Calu3 (cell line): Measurements from ENCODE around the gene MTPN. TPM values are rescaled to one million over a fixed set of nuclear protein-coding genes. Genes with fewer than 3 reads are reported as not detected.

Experiments used
- BruUV-seq: library from RNA; stranded (reverse); fragments of 400-500 nt; replicated peaks from 2 replicates; lab custom pipeline; 2021; lab: Mats Ljungman, UMichigan
- CTCF ChIA-PET: fragments of 300-600 bp; sonication (Branson Sonifier 250); formaldehyde crosslinking; loops from one replicate; lab custom pipeline; 2022; ENCODE audit warnings: antibody characterized with exemption; lab: Charles Lee
- DNase-seq: peaks from one replicate; pipeline ENCODE4 v3.0.0; 2022
- H3K27ac Mint-ChIP-seq: one replicate; pipeline ENCODE4 v1.8.0; 2022; ENCODE audit warnings: mixed read lengths; ENCODE audit not compliant: unreplicated experiment
- H3K27me3 Mint-ChIP-seq: one replicate; pipeline ENCODE4 v1.8.0; 2022; ENCODE audit warnings: mixed read lengths; ENCODE audit not compliant: unreplicated experiment
- H3K36me3 Mint-ChIP-seq: one replicate; pipeline ENCODE4 v1.8.0; 2022; ENCODE audit warnings: mild to moderate bottlenecking, moderate library complexity, mixed read lengths; ENCODE audit not compliant: insufficient read depth, unreplicated experiment
- H3K4me1 Mint-ChIP-seq: one replicate; pipeline ENCODE4 v1.8.0; 2022; ENCODE audit warnings: mild to moderate bottlenecking, low read depth, mixed read lengths; ENCODE audit not compliant: unreplicated experiment
- H3K4me3 Mint-ChIP-seq: one replicate; pipeline ENCODE4 v1.8.0; 2022; ENCODE audit warnings: mild to moderate bottlenecking, low read depth, moderate library complexity, mixed read lengths; ENCODE audit not compliant: unreplicated experiment
- H3K9me3 Mint-ChIP-seq: one replicate; pipeline ENCODE4 v1.8.0; 2022; ENCODE audit warnings: low read depth, mixed read lengths; ENCODE audit not compliant: unreplicated experiment
- CTCF ChIP-seq: fragments of 200-600 bp; IDR thresholded peaks from one replicate; pipeline ENCODE4 v1.8.0; 2022; ENCODE audit warnings: antibody characterized with exemption; ENCODE audit not compliant: unreplicated experiment
- intact Hi-C: fragments of 100-400 bp; cut with micrococcal nuclease; formaldehyde crosslinking; loops from one replicate; pipeline ENCODE4 v1.10.0; 2022; ENCODE audit not compliant: unreplicated experiment
- total RNA-seq: library from RNA; stranded (reverse); gene quantifications from 2 replicates; pipeline ENCODE4 v1.2.3, GENCODE V29; 2022

Gene MTPN
- total RNA-seq, 1 experiment from 2014 or later, result 122 TPM

- CTCF ChIA-PET, result no interaction called here
- Mint-ChIP-seq H3K27ac (no peak overlapping the region), H3K9me3 (peaks cover 5% of the 10 kb centered on the region), H3K36me3 (no peaks in the 10 kb centered on the region), H3K27me3 (no peaks in the 10 kb centered on the region), H3K4me3 (no peak overlapping the region), H3K4me1 (no peaks in the 10 kb centered on the region)
- intact Hi-C loops, result no loop called here
- no peak for TF ChIP-seq CTCF
- BruUV-seq, result no TSS peak
- DNase-seq, result no peak
Measured at GRCh38 chr7:135990258-135990657, 13.1 kb upstream of the MTPN start.

- TF ChIP-seq CTCF, result no peak
- intact Hi-C loops, result no loop called here
- Mint-ChIP-seq H3K9me3 (peaks cover 5% of the 10 kb centered on the region), H3K4me1 (peaks cover 15% of the 10 kb centered on the region), H3K36me3 (peaks cover 7% of the 10 kb centered on the region), H3K27ac (no peak overlapping the region), H3K27me3 (no peaks in the 10 kb centered on the region), H3K4me3 (no peak overlapping the region)
- BruUV-seq, result no TSS peak
- CTCF ChIA-PET, result no interaction called here
- no peak for DNase-seq
Measured at GRCh38 chr7:135981958-135982646, 4.9 kb upstream of the MTPN start.

GRCh38 chr7:135980665-135981180 lies 3.6 kb upstream of the MTPN start:
- H3K4me3 Mint-ChIP-seq, result no peak overlapping the region
- H3K9me3 Mint-ChIP-seq, result peaks cover 3% of the 10 kb centered on the region
- CTCF ChIA-PET, result no interaction called here
- H3K36me3 Mint-ChIP-seq, result peaks cover 19% of the 10 kb centered on the region
- no TSS peak for BruUV-seq
- no peak for DNase-seq
- intact Hi-C loops, result no loop called here
- no peaks in the 10 kb centered on the region for H3K27me3 Mint-ChIP-seq
- peaks cover 15% of the 10 kb centered on the region for H3K4me1 Mint-ChIP-seq
- H3K27ac Mint-ChIP-seq, result no peak overlapping the region
- no peak for TF ChIP-seq CTCF

- intact Hi-C loops, result no loop called here
- CTCF ChIA-PET, result no interaction called here
- no TSS peak for BruUV-seq
- Mint-ChIP-seq H3K27me3 (no peaks in the 10 kb centered on the region), H3K27ac (no peak overlapping the region), H3K4me1 (peaks cover 15% of the 10 kb centered on the region), H3K9me3 (no peaks in the 10 kb centered on the region), H3K36me3 (peaks cover 19% of the 10 kb centered on the region), H3K4me3 (no peak overlapping the region)
- no peak for TF ChIP-seq CTCF
- no peak for DNase-seq
Measured at GRCh38 chr7:135980012-135980551, 2.9 kb upstream of the MTPN start.
